Suprapubic skin (tissue), 3 donors: Measurements from ENCODE around the gene RASSF5.

Experiments
- POLR2A ChIP-seq, 2 donors: fragments of 450-650 bp; IDR thresholded peaks; one replicate each; pipeline ENCODE4 v1.6.1; 2017; ENCODE audit warnings: antibody characterized with exemption in 2 of 2, mild to moderate bottlenecking in 2 of 2, moderate library complexity in 2 of 2
- TF ChIP-seq, protein P1 (sequence below), 2 donors: fragments of 200-600 bp in 1 of 2; fragments of 450-650 bp in 1 of 2; sonication (generic) in 1 of 2; IDR thresholded peaks; one replicate each; pipeline ENCODE4 v1.5.1; 2016 to 2019; ENCODE audit warnings: antibody characterized with exemption in 2 of 2, mild to moderate bottlenecking in 1 of 2, moderate library complexity in 1 of 2

DNA sequence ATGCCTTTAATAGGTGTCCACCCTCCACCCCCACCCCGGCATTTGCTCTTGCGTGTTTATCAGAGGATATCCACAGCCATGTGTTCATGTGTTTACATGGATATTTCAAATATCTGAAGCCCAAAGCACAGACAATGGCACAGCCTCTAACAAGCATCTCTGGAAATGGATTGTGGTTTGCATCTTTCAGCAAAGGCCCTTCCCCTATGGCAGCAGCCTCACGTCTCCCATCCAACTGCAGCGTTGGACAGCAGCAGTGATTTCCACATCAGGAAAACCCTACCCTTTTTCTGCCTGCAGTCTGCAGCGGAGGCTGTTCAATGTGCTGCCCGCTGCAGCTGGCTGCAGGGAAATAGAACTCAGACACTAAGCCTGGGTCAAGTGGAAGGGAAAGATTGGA lies 1.6 kb downstream of the RASSF5 start:
- TF ChIP-seq, protein P1, sequence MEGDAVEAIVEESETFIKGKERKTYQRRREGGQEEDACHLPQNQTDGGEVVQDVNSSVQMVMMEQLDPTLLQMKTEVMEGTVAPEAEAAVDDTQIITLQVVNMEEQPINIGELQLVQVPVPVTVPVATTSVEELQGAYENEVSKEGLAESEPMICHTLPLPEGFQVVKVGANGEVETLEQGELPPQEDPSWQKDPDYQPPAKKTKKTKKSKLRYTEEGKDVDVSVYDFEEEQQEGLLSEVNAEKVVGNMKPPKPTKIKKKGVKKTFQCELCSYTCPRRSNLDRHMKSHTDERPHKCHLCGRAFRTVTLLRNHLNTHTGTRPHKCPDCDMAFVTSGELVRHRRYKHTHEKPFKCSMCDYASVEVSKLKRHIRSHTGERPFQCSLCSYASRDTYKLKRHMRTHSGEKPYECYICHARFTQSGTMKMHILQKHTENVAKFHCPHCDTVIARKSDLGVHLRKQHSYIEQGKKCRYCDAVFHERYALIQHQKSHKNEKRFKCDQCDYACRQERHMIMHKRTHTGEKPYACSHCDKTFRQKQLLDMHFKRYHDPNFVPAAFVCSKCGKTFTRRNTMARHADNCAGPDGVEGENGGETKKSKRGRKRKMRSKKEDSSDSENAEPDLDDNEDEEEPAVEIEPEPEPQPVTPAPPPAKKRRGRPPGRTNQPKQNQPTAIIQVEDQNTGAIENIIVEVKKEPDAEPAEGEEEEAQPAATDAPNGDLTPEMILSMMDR (IDR thresholded peaks at IDR 0.05), result no peak
- TF ChIP-seq POLR2A (IDR thresholded peaks at IDR 0.05), result no peak
